HL-60 (cell line): Measurements from ENCODE around the gene ZNRF3.

Source experiments
- GABPA ChIP-seq: IDR thresholded peaks from 2 replicates; pipeline ENCODE4 v1.6.1; 2012; ENCODE audit warnings: low read depth
- TF ChIP-seq, protein P1 (sequence below): IDR thresholded peaks from one replicate; pipeline ENCODE4 v1.5.1; 2011; ENCODE audit warnings: low read length, control low read depth, inconsistent platforms; ENCODE audit not compliant: insufficient read depth

DNA sequence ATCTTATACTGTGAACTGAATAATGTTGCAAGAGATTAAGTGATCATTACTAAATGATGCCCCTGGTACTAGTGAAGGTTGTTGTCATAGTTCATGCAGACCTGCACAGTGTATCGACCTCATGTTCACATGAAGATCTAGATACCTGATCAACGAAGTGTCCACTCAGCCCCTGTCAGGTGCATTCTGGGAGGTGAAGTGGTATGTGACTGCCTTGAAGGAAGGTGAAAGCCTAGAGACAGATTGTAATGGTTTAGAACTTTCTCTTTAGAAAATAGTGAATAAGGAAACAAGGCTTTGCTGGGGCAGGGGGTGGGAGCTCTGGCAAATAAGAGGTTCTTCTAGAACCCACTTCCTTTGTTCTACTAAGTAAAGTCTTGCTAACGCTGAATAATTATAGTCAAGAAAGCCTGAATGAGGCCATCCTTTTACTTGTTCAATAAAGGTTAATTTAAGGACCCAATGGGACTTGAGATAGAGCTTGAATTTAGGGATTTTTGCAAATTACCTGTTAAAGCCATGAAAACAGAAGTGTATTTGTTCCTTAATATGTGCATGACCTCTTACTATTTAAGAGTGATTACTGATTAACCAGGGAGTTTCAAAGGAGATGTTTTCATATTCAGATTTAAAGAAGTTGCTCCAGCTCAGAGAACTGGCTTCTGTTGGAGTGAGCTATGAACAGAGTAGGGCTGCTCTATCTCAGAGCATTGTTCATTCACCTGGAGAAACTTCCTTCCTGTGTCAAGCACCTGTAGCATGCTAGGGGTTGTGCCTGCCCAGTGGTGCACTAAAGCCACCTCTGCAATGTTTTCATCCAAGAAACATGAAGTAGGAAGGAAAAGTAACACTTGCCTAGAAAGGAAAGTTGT, 132.9 kb downstream of the ZNRF3 start:
- TF ChIP-seq, protein P1, sequence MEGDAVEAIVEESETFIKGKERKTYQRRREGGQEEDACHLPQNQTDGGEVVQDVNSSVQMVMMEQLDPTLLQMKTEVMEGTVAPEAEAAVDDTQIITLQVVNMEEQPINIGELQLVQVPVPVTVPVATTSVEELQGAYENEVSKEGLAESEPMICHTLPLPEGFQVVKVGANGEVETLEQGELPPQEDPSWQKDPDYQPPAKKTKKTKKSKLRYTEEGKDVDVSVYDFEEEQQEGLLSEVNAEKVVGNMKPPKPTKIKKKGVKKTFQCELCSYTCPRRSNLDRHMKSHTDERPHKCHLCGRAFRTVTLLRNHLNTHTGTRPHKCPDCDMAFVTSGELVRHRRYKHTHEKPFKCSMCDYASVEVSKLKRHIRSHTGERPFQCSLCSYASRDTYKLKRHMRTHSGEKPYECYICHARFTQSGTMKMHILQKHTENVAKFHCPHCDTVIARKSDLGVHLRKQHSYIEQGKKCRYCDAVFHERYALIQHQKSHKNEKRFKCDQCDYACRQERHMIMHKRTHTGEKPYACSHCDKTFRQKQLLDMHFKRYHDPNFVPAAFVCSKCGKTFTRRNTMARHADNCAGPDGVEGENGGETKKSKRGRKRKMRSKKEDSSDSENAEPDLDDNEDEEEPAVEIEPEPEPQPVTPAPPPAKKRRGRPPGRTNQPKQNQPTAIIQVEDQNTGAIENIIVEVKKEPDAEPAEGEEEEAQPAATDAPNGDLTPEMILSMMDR: no peak
- TF ChIP-seq GABPA: no peak
